H1 (cell line): ENCODE measurements around the gene C12orf76. TPM values are rescaled to one million over a fixed set of nuclear protein-coding genes. Genes with fewer than 3 reads are reported as not detected.
A peak's percentile ranks its signal among the peaks of the same experiment; 100 is the strongest.

Experiments used
- ASH2L ChIP-seq: fragments of 200-600, 300-600 bp; sonication (generic); IDR thresholded peaks from one replicate; pipeline ENCODE4 v1.7.1; 2017; ENCODE audit warnings: low read length
- BACH1 ChIP-seq: IDR thresholded peaks from 2 replicates; pipeline ENCODE4 v1.6.1; 2012; ENCODE audit warnings: low read length, improper control_type of control experiment
- CBX8 ChIP-seq: fragments of 300-800, 300-1000 bp; sonication (generic); IDR thresholded peaks from 2 replicates; pipeline ENCODE4 v1.7.1; 2016; ENCODE audit warnings: low read depth, low read length, borderline replicate concordance
- CHD2 ChIP-seq: IDR thresholded peaks from 2 replicates; pipeline ENCODE4 v1.6.1; 2012; ENCODE audit warnings: low read length, improper control_type of control experiment
- CREB1 ChIP-seq: IDR thresholded peaks from 2 replicates; pipeline ENCODE4 v1.6.1; 2012; ENCODE audit warnings: inconsistent platforms
- CTBP2 ChIP-seq: IDR thresholded peaks from 2 replicates; pipeline ENCODE4 v1.7.0; 2011; ENCODE audit warnings: borderline replicate concordance, mild to moderate bottlenecking, moderate library complexity, mixed read lengths, low read length; ENCODE audit not compliant: insufficient read depth, insufficient read length
- EP300 ChIP-seq, 2 experiments: IDR thresholded peaks; 1 replicate in 1 of 2; 2 replicates in 1 of 2; pipeline ENCODE4 v1.6.1; 2011 to 2012; ENCODE audit warnings: low read depth in 2 of 2, low read length in 2 of 2, mild to moderate bottlenecking in 2 of 2, borderline replicate concordance in 1 of 2, inconsistent platforms in 1 of 2, moderate library complexity in 1 of 2
- EZH2 ChIP-seq: fragments of 200-600 bp; sonication (generic); IDR thresholded peaks from 2 replicates; pipeline ENCODE4 v1.7.1; 2012; ENCODE audit warnings: low read depth, mild to moderate bottlenecking, moderate library complexity, low read length, inconsistent platforms; ENCODE audit not compliant: severe bottlenecking
- GABPA ChIP-seq: IDR thresholded peaks from 2 replicates; pipeline ENCODE4 v1.6.1; 2011; ENCODE audit warnings: mild to moderate bottlenecking, low read length, moderate library complexity, borderline replicate concordance; ENCODE audit not compliant: insufficient read depth
- HDAC6 ChIP-seq: IDR thresholded peaks from one replicate; pipeline ENCODE4 v1.7.1; 2012; ENCODE audit warnings: low read depth, mild to moderate bottlenecking, inconsistent platforms, low read length, moderate library complexity
- JUND ChIP-seq: IDR thresholded peaks from 2 replicates; pipeline ENCODE4 v1.6.1; 2011; ENCODE audit warnings: mild to moderate bottlenecking, improper control_type of control experiment, low read length
- RAD21 ChIP-seq, 2 experiments: IDR thresholded peaks in 1 of 2; conservative IDR thresholded peaks in 1 of 2; 2 replicates each; pipeline ENCODE4 v1.6.1; 2011; ENCODE audit warnings: low read depth in 2 of 2, low read length in 2 of 2, improper control_type of control experiment in 1 of 2, inconsistent platforms in 1 of 2, mild to moderate bottlenecking in 1 of 2, moderate library complexity in 1 of 2
- SIX5 ChIP-seq: IDR thresholded peaks from 2 replicates; pipeline ENCODE4 v1.6.1; 2011; ENCODE audit warnings: mild to moderate bottlenecking, low read depth, low read length
- SP1 ChIP-seq: IDR thresholded peaks from 2 replicates; pipeline ENCODE4 v1.6.1; 2011; ENCODE audit warnings: low read depth, low read length
- TAF7 ChIP-seq: optimal IDR thresholded peaks from 2 replicates; pipeline ENCODE3; 2011; ENCODE audit warnings: low read depth, mild to moderate bottlenecking, inconsistent platforms, low read length, moderate library complexity, borderline replicate concordance
- TBP ChIP-seq: IDR thresholded peaks from 2 replicates; pipeline ENCODE4 v1.6.1; 2011; ENCODE audit warnings: low read depth, low read length, improper control_type of control experiment
- TCF12 ChIP-seq: IDR thresholded peaks from 2 replicates; pipeline ENCODE4 v1.6.1; 2011; ENCODE audit warnings: low read depth, mild to moderate bottlenecking, low read length
- polyA plus RNA-seq, 7 experiments: library from polyadenylated mRNA; depleted of rRNA in 3 of 7; stranded (reverse) in 5 of 7; unstranded in 2 of 7; fragments of >200 nt in 5 of 7; fragments of 200-250 nt in 2 of 7; gene quantifications; 1 replicate in 5 of 7; 2 replicates in 1 of 7; 4 replicates in 1 of 7; pipeline versions ENCODE4 v1.2.1 to v1.2.3, GENCODE V29; 2011 to 2013; ENCODE audit warnings: missing spikeins in 2 of 7, mixed read lengths in 2 of 7
- total RNA-seq: library from RNA; stranded (reverse); fragmentation: NEBNext Ultra II Directional; extraction: Animal tissue kit (Norgen Biotek cat#: 25700); gene quantifications from 2 replicates; pipeline ENCODE4 v1.2.1, GENCODE V29; 2021
- TF ChIP-seq, protein P1 (sequence below): IDR thresholded peaks from 2 replicates; pipeline ENCODE4 v1.6.1; 2011; ENCODE audit warnings: low read length, improper control_type of control experiment
- TF ChIP-seq, protein P2 (sequence below): IDR thresholded peaks from 2 replicates; pipeline ENCODE4 v1.6.1; 2012; ENCODE audit warnings: inconsistent platforms
- TF ChIP-seq, protein P3 (sequence below): IDR thresholded peaks from 2 replicates; pipeline ENCODE4 v1.6.1; 2012; ENCODE audit warnings: low read length, inconsistent platforms

C12orf76 gene
- total and polyA plus RNA-seq, 2 of the 8 experiments (the other 6 are each of a cell fraction or from before 2014, with no cell fraction given), result 14.4 to 18.6 TPM

DNA sequence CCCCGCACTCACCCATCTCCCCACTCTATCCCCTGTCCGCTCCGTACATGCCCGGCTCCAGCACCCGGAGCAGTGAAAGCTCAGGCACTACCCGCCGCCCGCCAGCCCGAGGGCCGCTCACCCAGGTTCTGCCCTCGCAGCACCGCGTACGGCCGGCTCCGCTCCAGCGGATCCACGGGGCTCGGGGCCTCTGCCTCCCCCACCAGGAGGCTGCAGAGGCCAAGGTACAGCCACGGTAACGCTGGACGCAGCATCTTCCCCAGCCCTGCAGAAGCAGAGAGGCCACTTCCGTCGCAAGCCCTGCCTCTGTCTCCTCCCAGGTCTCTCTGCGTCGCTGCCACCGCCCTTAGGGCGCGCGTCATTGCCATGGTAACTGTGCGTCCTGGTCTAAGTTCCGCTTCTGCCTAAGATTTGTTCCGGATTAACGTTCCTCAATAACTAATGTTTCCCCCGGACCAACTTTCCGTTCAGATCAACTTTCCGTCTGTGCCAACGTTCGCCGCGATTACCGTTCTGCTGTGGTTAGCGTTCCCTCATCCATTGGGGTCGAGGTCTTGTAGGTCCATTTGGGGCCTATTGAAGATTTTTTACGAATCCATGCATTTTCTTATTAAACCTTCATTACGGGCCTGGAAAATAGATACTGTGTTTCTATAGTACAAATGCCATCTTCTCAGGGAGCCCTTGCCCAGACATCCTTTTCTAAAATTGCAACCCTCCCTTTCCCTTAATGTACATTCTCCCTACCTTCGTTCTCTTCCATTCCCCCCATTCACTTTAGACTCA, at the start of gene C12orf76 (continued):
- TF ChIP-seq TBP (peak; percentile 81), CBX8 (no peak), EP300 (IDR thresholded peaks at IDR 0.05; ENCODE audit: borderline replicate concordance in 1 of 2, low read depth in 2 of 2, low read length in 2 of 2) (peak in 1 of 2 experiments; percentile 54; a peak in 1 of 3 replicates), TAF7 (no peak), ASH2L (peak; percentile 93), GABPA (peak; percentile 89; the same call in 1 of the 2 replicates), CHD2 (peak; percentile 18; the same call in 1 of the 2 replicates), SIX5 (no peak), CTBP2 (no peak), RAD21 (IDR thresholded peaks at IDR 0.05 in 1 of 2, conservative IDR thresholded peaks at IDR 0.05 in 1 of 2; ENCODE audit: low read depth in 2 of 2, low read length in 2 of 2) (no peak), SP1 (peak; percentile 60; the same call in 1 of the 2 replicates), HDAC6 (no peak), JUND (no peak), BACH1 (no peak), TCF12 (no peak), CREB1 (peak; percentile 86), EZH2 (no peak)
- TF ChIP-seq, protein P1, sequence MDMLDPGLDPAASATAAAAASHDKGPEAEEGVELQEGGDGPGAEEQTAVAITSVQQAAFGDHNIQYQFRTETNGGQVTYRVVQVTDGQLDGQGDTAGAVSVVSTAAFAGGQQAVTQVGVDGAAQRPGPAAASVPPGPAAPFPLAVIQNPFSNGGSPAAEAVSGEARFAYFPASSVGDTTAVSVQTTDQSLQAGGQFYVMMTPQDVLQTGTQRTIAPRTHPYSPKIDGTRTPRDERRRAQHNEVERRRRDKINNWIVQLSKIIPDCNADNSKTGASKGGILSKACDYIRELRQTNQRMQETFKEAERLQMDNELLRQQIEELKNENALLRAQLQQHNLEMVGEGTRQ, result no peak
- TF ChIP-seq, protein P2, sequence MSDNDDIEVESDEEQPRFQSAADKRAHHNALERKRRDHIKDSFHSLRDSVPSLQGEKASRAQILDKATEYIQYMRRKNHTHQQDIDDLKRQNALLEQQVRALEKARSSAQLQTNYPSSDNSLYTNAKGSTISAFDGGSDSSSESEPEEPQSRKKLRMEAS, result peak; percentile 46; the same call in 1 of the 2 replicates
- TF ChIP-seq, protein P3, sequence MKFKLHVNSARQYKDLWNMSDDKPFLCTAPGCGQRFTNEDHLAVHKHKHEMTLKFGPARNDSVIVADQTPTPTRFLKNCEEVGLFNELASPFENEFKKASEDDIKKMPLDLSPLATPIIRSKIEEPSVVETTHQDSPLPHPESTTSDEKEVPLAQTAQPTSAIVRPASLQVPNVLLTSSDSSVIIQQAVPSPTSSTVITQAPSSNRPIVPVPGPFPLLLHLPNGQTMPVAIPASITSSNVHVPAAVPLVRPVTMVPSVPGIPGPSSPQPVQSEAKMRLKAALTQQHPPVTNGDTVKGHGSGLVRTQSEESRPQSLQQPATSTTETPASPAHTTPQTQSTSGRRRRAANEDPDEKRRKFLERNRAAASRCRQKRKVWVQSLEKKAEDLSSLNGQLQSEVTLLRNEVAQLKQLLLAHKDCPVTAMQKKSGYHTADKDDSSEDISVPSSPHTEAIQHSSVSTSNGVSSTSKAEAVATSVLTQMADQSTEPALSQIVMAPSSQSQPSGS, result peak; percentile 56; the same call in 1 of the 2 replicates
